ENCODE measurements around the gene ODAM. TPM values are rescaled to one million over a fixed set of nuclear protein-coding genes. Genes with fewer than 3 reads are reported as not detected.
"Not testable (repeated sequence)": the region's sequence is repeated elsewhere in the genome, so short reads cannot be mapped to it uniquely, and the experiment has no call there.

Gene ODAM
- total RNA-seq, 4 donors from 2014 or later, result 1.9 to 18.5 (median 3.9) TPM

- Histone ChIP-seq H3K27me3 (no peaks in the 10 kb centered on the region), H3K4me3 (replicated peaks in 1 of 3) (no peak overlapping the region), H3K36me3 (no peaks in the 10 kb centered on the region), H3K4me1 (peaks cover 27 to 30% of the 10 kb centered on the region in 2 donors), H3K9me3 (no peaks in the 10 kb centered on the region), H3K27ac (no peak overlapping the region)
- intact Hi-C loops (cut with DNase I), result no loop called here
- WGBS, 2 donors, result 95 to 99% methylated on average over 2 of the region's 2 CpGs
- no peak for DNase-seq
- TF ChIP-seq POLR2A (IDR thresholded peaks at IDR 0.05) (no peak), CTCF (IDR thresholded peaks at IDR 0.05) (no peak)
Observed at GRCh38 chr4:70192895-70193294, 2.6 kb upstream of the ODAM start.

DNA sequence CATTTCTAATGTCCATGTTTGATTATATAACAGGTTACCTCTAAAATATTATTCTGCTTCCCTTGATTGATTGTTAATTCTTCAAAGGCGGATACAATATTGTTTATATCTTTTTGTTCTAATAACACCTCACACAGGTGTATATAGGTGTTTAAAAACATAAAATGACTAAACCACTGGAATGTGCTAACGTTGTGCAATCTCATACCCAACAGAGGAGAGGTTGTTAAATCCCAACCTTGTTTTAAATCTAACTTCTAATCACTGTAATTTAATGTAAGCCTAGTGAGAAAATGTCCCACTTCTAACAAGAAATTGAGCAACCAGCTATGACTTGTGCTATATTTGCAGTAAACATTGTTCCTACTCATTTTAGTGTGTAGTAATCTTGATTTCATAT, 1.3 kb downstream of the ODAM start:
- DNase-seq, result no peak
- Histone ChIP-seq H3K36me3 (no peaks in the 10 kb centered on the region), H3K4me1 (peaks cover 14 to 22% of the 10 kb centered on the region in 2 donors), H3K27ac (peak overlapping the region; percentile 43 to 77 (median 45)), H3K9me3 (no peaks in the 10 kb centered on the region), H3K4me3 (replicated peaks in 1 of 3) (no peak overlapping the region), H3K27me3 (no peaks in the 10 kb centered on the region)
- TF ChIP-seq CTCF (IDR thresholded peaks at IDR 0.05) (no peak), POLR2A (IDR thresholded peaks at IDR 0.05) (no peak)
- intact Hi-C loops (cut with DNase I), result no loop called here
- 75 to 78% methylated on average over 2 of the region's 2 CpGs for WGBS, 2 donors

GRCh38 chr4:70197842-70198241, 2.3 kb downstream of the ODAM start:
- DNase-seq, result peak; percentile 67 to 70
- Histone ChIP-seq H3K4me3 (replicated peaks in 1 of 3) (no peak overlapping the region), H3K36me3 (no peaks in the 10 kb centered on the region), H3K4me1 (peaks cover 14 to 22% of the 10 kb centered on the region in 2 donors), H3K9me3 (no peaks in the 10 kb centered on the region), H3K27me3 (no peaks in the 10 kb centered on the region), H3K27ac (peak overlapping the region; percentile 43 to 77 (median 45))
- no peak for TF ChIP-seq POLR2A (IDR thresholded peaks at IDR 0.05)
- no peak for TF ChIP-seq CTCF (IDR thresholded peaks at IDR 0.05)
- intact Hi-C loops (cut with DNase I), result no loop called here
- 37 to 49% methylated on average over 2 of the region's 2 CpGs for WGBS, 2 donors

GRCh38 chr4:70203601-70204000, 8.1 kb downstream of the ODAM start:
- no peaks in the 10 kb centered on the region for H3K36me3 ChIP-seq
- H3K27me3 ChIP-seq, result no peaks in the 10 kb centered on the region
- no peak overlapping the region for H3K4me3 ChIP-seq (replicated peaks in 1 of 3)
- 22 to 42% methylated on average over 1 of the region's 1 CpG for WGBS, 2 donors
- no peak overlapping the region for H3K27ac ChIP-seq
- H3K9me3 ChIP-seq, result no peaks in the 10 kb centered on the region
- no peak for TF ChIP-seq CTCF (IDR thresholded peaks at IDR 0.05)
- no peak for TF ChIP-seq POLR2A (IDR thresholded peaks at IDR 0.05)
- H3K4me1 ChIP-seq, result peaks cover 4 to 5% of the 10 kb centered on the region in 2 donors
- no peak for DNase-seq
- intact Hi-C loops (cut with DNase I), result no loop called here

- H3K4me3 ChIP-seq (replicated peaks in 1 of 3); H3K36me3 ChIP-seq; H3K27me3 ChIP-seq; intact Hi-C loops (cut with DNase I); H3K4me1 ChIP-seq; H3K27ac ChIP-seq; H3K9me3 ChIP-seq; DNase-seq: not testable (repeated sequence)
- WGBS, 2 donors, result 70% methylated on average over 4 of the region's 4 CpGs; no CpG with 5 or more reads in 1 of the 2 donors
Observed at GRCh38 chr4:70212752-70213151, 17.2 kb downstream of the ODAM start.

GRCh38 chr4:70216109-70216508, 20.6 kb downstream of the ODAM start:
- H3K4me1 ChIP-seq; H3K4me3 ChIP-seq (replicated peaks in 1 of 3); H3K9me3 ChIP-seq; H3K27me3 ChIP-seq; intact Hi-C loops (cut with DNase I); DNase-seq; H3K27ac ChIP-seq; H3K36me3 ChIP-seq: not testable (repeated sequence)

- H3K4me3 ChIP-seq (replicated peaks in 1 of 3); DNase-seq; H3K27ac ChIP-seq; H3K27me3 ChIP-seq; H3K9me3 ChIP-seq; H3K36me3 ChIP-seq; H3K4me1 ChIP-seq; intact Hi-C loops (cut with DNase I): not testable (repeated sequence)
- 95 to 96% methylated on average over 1 of the region's 1 CpG for WGBS, 2 donors
Observed at GRCh38 chr4:70216550-70216949, 21.0 kb downstream of the ODAM start.

- H3K27me3 ChIP-seq; H3K36me3 ChIP-seq; H3K27ac ChIP-seq; DNase-seq; H3K4me1 ChIP-seq; intact Hi-C loops (cut with DNase I); H3K9me3 ChIP-seq; H3K4me3 ChIP-seq (replicated peaks in 1 of 3): not testable (repeated sequence)
- 92 to 95% methylated on average over 3 of the region's 3 CpGs for WGBS, 2 donors
Observed at GRCh38 chr4:70221389-70221788, 25.9 kb downstream of the ODAM start.

- DNase-seq; H3K27ac ChIP-seq; H3K36me3 ChIP-seq; H3K4me1 ChIP-seq; intact Hi-C loops (cut with DNase I); H3K4me3 ChIP-seq (replicated peaks in 1 of 3); H3K9me3 ChIP-seq; H3K27me3 ChIP-seq: not testable (repeated sequence)
Observed at GRCh38 chr4:70221818-70222217, 26.3 kb downstream of the ODAM start.
